Measurements from ENCODE around the gene RNASE7.

Gene RNASE7

GRCh38 chr14:21034707-21035106, 7.5 kb upstream of the RNASE7 start, which contains the start of gene RNASE13:
RNASE13 (minus strand) TSS chr14:21034807; CDS start chr14:21034288, 519 bp downstream.
- Histone ChIP-seq H3K27me3 (no peaks in the 10 kb centered on the region), H3K36me3 (no peaks in the 10 kb centered on the region), H3K27ac (no peak within 1 kb of the TSS), H3K9me3 (no peaks in the 10 kb centered on the region), H3K4me1 (peaks cover 0 to 19% (median 15%) of the 10 kb centered on the region in 4 donors), H3K4me3 (no peak within 1 kb of the TSS)
- no peak for TF ChIP-seq CTCF (IDR thresholded peaks at IDR 0.05)
- DNase-seq = no peak
- intact Hi-C loops (cut with DNase I; ENCODE audit: low total_unique reads) = no loop called here

- intact Hi-C loops (cut with DNase I; ENCODE audit: low total_unique reads) = no loop called here
- no peaks in the 10 kb centered on the region for H3K9me3 ChIP-seq
- TF ChIP-seq CTCF (IDR thresholded peaks at IDR 0.05) = no peak
- no peak overlapping the region for H3K4me3 ChIP-seq
- no peak overlapping the region for H3K27ac ChIP-seq
- DNase-seq = no peak
- H3K36me3 ChIP-seq = no peaks in the 10 kb centered on the region
- peaks cover 0 to 22% (median 18%) of the 10 kb centered on the region in 4 donors for H3K4me1 ChIP-seq
- no peaks in the 10 kb centered on the region for H3K27me3 ChIP-seq
Measured at GRCh38 chr14:21036751-21037150, 5.4 kb upstream of the RNASE7 start.

GRCh38 chr14:21037156-21037555, 5.0 kb upstream of the RNASE7 start:
- intact Hi-C loops (cut with DNase I; ENCODE audit: low total_unique reads) = no loop called here
- Histone ChIP-seq H3K4me3 (no peak overlapping the region), H3K27ac (no peak overlapping the region), H3K9me3 (no peaks in the 10 kb centered on the region), H3K27me3 (no peaks in the 10 kb centered on the region), H3K36me3 (no peaks in the 10 kb centered on the region), H3K4me1 (peaks cover 0 to 22% (median 18%) of the 10 kb centered on the region in 4 donors)
- TF ChIP-seq CTCF (IDR thresholded peaks at IDR 0.05) = no peak
- no peak for DNase-seq

- Histone ChIP-seq H3K27ac (peak overlapping the region; percentile 69 to 75), H3K36me3 (no peaks in the 10 kb centered on the region), H3K4me1 (peaks cover 0 to 22% (median 18%) of the 10 kb centered on the region in 4 donors), H3K4me3 (no peak overlapping the region), H3K27me3 (peaks cover 0 to 8% of the 10 kb centered on the region in 2 donors), H3K9me3 (no peaks in the 10 kb centered on the region)
- DNase-seq = peak; percentile 81 to 91
- intact Hi-C loops (cut with DNase I; ENCODE audit: low total_unique reads) = no loop called here
- no peak for TF ChIP-seq CTCF (IDR thresholded peaks at IDR 0.05)
Measured at GRCh38 chr14:21038441-21039422, 3.4 kb upstream of the RNASE7 start.

- DNase-seq = no peak
Measured at GRCh38 chr14:21039585-21040369, 2.4 kb upstream of the RNASE7 start.

More at GRCh38 chr14:21039585-21040369, 2.4 kb upstream of the RNASE7 start:
- Histone ChIP-seq H3K36me3 (no peaks in the 10 kb centered on the region), H3K27me3 (peaks cover 0 to 8% of the 10 kb centered on the region in 2 donors), H3K4me1 (peaks cover 0 to 25% (median 19%) of the 10 kb centered on the region in 4 donors), H3K9me3 (no peaks in the 10 kb centered on the region), H3K4me3 (no peak overlapping the region), H3K27ac (peak overlapping the region; percentile 69 to 75)
- TF ChIP-seq CTCF (IDR thresholded peaks at IDR 0.05) = peak; percentile 71 to 77
- intact Hi-C loops (cut with DNase I; ENCODE audit: low total_unique reads) = loop anchor here (2.0 kb wide), 1 partner anchor 25 kb away; no protein-coding TSS in a partner anchor
